HepG2 (cell line): ENCODE data around the gene DDX19B. TPM values are rescaled to one million over a fixed set of nuclear protein-coding genes. Genes with fewer than 3 reads are reported as not detected.

Experiments
- AKNA ChIP-seq: sonication (generic); formaldehyde crosslinking; IDR thresholded peaks from 2 replicates; pipeline ENCODE4 v1.4.0; 2020; ENCODE audit warnings: missing genetic modification reagents, borderline replicate concordance
- ARNTL ChIP-seq: sonication (generic); formaldehyde crosslinking; IDR thresholded peaks from 2 replicates; pipeline ENCODE4 v1.4.0; 2020; ENCODE audit warnings: mild to moderate bottlenecking, missing genetic modification reagents
- BHLHE40 ChIP-seq: IDR thresholded peaks from 2 replicates; pipeline ENCODE4 v1.6.1; 2011; ENCODE audit warnings: low read length, improper control_type of control experiment
- CBX1 ChIP-seq: IDR thresholded peaks from one replicate; pipeline ENCODE4 v1.6.1; 2016; ENCODE audit warnings: antibody characterized with exemption, low read depth
- CC2D1A ChIP-seq: sonication (generic); formaldehyde crosslinking; IDR thresholded peaks from 2 replicates; pipeline ENCODE4 v1.8.1; 2023; ENCODE audit warnings: mild to moderate bottlenecking, missing genetic modification reagents
- FIP1L1 ChIP-seq: fragments of 200-400 bp; formaldehyde crosslinking; IDR thresholded peaks from 2 replicates; pipeline ENCODE4 v1.6.1; 2018; ENCODE audit warnings: low read depth, mild to moderate bottlenecking, low read length, moderate library complexity, borderline replicate concordance; ENCODE audit not compliant: insufficient read depth
- MAZ ChIP-seq, 2 experiments: sonication (generic) in 1 of 2; formaldehyde crosslinking in 1 of 2; IDR thresholded peaks; 2 replicates each; pipeline versions ENCODE4 v1.5.0 to v1.6.1; 2012 to 2020; ENCODE audit warnings: low read depth in 2 of 2, mild to moderate bottlenecking in 2 of 2, borderline replicate concordance in 1 of 2, improper control_type of control experiment in 1 of 2, low read length in 1 of 2, missing genetic modification reagents in 1 of 2, moderate library complexity in 1 of 2
- MYPOP ChIP-seq: sonication (generic); formaldehyde crosslinking; IDR thresholded peaks from 2 replicates; pipeline ENCODE4 v1.8.1; 2023; ENCODE audit warnings: mild to moderate bottlenecking, moderate library complexity, missing genetic modification reagents
- NFIB ChIP-seq: sonication (generic); formaldehyde crosslinking; IDR thresholded peaks from 2 replicates; pipeline ENCODE4 v1.9.0; 2021; ENCODE audit warnings: missing genetic modification reagents, mild to moderate bottlenecking, borderline replicate concordance
- SP2 ChIP-seq: sonication (generic); formaldehyde crosslinking; IDR thresholded peaks from 2 replicates; pipeline ENCODE4 v1.5.1; 2020; ENCODE audit warnings: mild to moderate bottlenecking, missing genetic modification reagents
- SSRP1 ChIP-seq: IDR thresholded peaks from 2 replicates; pipeline ENCODE4 v1.6.1; 2016; ENCODE audit warnings: control low read depth
- TBX3 ChIP-seq: fragments of 450-650 bp; IDR thresholded peaks from 2 replicates; pipeline ENCODE4 v1.6.1; 2017; ENCODE audit warnings: antibody characterized with exemption, mild to moderate bottlenecking, inconsistent platforms, borderline replicate concordance
- ZNF136 ChIP-seq: sonication (generic); formaldehyde crosslinking; IDR thresholded peaks from 2 replicates; pipeline ENCODE4 v1.8.1; 2022; ENCODE audit warnings: low read depth, mild to moderate bottlenecking, moderate library complexity, missing genetic modification reagents
- ZNF263 ChIP-seq: sonication (generic); formaldehyde crosslinking; IDR thresholded peaks from 2 replicates; pipeline ENCODE4 v1.4.0; 2020; ENCODE audit warnings: missing genetic modification reagents
- ZNF296 ChIP-seq: sonication (generic); formaldehyde crosslinking; conservative IDR thresholded peaks from 2 replicates; pipeline ENCODE4 v1.5.0; 2020; ENCODE audit warnings: mild to moderate bottlenecking, missing genetic modification reagents
- ZNF326 ChIP-seq: sonication (generic); formaldehyde crosslinking; IDR thresholded peaks from 2 replicates; pipeline ENCODE4 v1.4.0; 2020; ENCODE audit warnings: missing genetic modification reagents, borderline replicate concordance
- ZNF496 ChIP-seq: sonication (generic); formaldehyde crosslinking; IDR thresholded peaks from 2 replicates; pipeline ENCODE4 v1.8.1; 2023; ENCODE audit warnings: mild to moderate bottlenecking, moderate library complexity, missing genetic modification reagents; ENCODE audit not compliant: insufficient replicate concordance
- ZNF652 ChIP-seq: IDR thresholded peaks from 2 replicates; pipeline ENCODE4 v1.6.1; 2016; ENCODE audit warnings: low read depth, borderline replicate concordance
- ZNF781 ChIP-seq: sonication (generic); formaldehyde crosslinking; IDR thresholded peaks from 2 replicates; pipeline ENCODE4 v1.5.1; 2020; ENCODE audit warnings: borderline replicate concordance, mild to moderate bottlenecking, missing genetic modification reagents; ENCODE audit errors: not compliant biosample characterization
- polyA plus RNA-seq, 8 experiments: library from polyadenylated mRNA; depleted of rRNA in 3 of 8; stranded (reverse) in 7 of 8; unstranded in 1 of 8; fragments of >200 nt; fragmentation: Illumina TruSeq in 4 of 8; extraction: Trizol in 4 of 8; gene quantifications; 2 replicates each; pipeline versions ENCODE4 v1.2.1 to v1.2.3, GENCODE V29; 2011 to 2016; ENCODE audit warnings: low read depth in 4 of 8, missing spikeins in 1 of 8, mixed read lengths in 1 of 8; ENCODE audit not compliant: insufficient read depth in 1 of 8
- total RNA-seq, 5 experiments: library from RNA; depleted of rRNA; stranded (reverse); fragments of >200 nt; fragmentation: Illumina TruSeq; extraction: Trizol; gene quantifications; 2 replicates each; pipeline ENCODE4 v1.2.3, GENCODE V29; 2016; ENCODE audit warnings: low read depth in 1 of 5
- TF ChIP-seq, protein P1 (sequence below): sonication (generic); formaldehyde crosslinking; IDR thresholded peaks from 2 replicates; pipeline ENCODE4 v1.4.0; 2020; ENCODE audit warnings: missing genetic modification reagents

The DDX19B gene
- total and polyA plus RNA-seq, 2 of the 13 experiments (the other 11 are each of a cell fraction or from before 2014, with no cell fraction given) = 36.2 to 40.0 TPM

DNA sequence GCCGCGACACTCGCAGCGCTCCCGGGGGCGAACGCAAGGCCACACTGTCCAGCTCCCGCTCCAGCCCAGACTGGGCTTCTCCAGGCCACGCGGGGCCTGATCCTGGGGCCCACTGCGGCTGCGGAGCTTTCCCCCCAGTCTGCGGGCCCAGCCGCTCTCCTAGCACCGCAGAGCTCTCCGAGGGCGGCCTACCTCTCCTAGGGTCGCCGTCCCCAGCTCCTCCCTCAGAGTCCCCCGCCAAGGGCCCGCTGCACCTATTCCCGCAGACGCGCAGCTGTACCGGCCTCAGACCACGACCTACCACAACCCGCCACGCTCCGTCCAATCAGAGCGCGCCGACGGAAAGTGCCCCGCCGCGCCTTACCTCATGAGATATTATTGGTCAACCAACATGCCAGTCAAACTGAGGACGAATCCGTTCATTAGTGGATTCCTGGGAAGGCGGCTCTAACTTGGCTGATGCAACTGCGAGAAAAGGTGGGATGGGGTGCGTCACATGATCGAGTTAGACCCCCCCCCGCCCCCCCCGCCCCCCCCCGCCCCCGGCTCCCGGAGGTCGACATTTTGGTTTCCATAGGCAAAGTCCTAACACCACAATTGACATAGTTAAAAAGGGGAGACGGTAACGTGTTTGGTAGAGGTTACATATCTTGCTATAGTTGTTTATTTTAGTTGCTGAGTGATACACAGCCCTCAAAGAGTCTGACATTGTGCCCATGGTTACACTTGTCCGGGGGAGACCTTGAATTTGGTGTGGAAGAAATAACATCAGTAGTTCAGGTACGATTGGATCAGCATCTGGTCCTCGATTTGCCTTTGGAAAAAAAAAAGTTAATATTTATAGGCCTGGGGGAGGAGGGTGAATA, 9.5 kb upstream of the DDX19B start, which contains the start of gene AARS1 (continued):
- TF ChIP-seq AKNA = peak; percentile 55; the same call in 1 of the 2 replicates
- 0 out of 2 replicates have a peak, but pooled peaks have one; percentile 43 for TF ChIP-seq CC2D1A (CRISPR knock-in tag)
- no peak for TF ChIP-seq SSRP1 (CRISPR knock-in tag)
- no peak; the same call in 1 of the 2 replicates for TF ChIP-seq FIP1L1
- peak; percentile 96 for TF ChIP-seq SP2 (CRISPR knock-in tag)
- no peak; the same call in 1 of the 2 replicates for TF ChIP-seq MYPOP (CRISPR knock-in tag)
- no peak for TF ChIP-seq ZNF496 (CRISPR knock-in tag)
- TF ChIP-seq ZNF652 = no peak
- TF ChIP-seq ZNF326 (CRISPR knock-in tag) = no peak
- no peak for TF ChIP-seq ARNTL (CRISPR knock-in tag)
- TF ChIP-seq, protein P1, sequence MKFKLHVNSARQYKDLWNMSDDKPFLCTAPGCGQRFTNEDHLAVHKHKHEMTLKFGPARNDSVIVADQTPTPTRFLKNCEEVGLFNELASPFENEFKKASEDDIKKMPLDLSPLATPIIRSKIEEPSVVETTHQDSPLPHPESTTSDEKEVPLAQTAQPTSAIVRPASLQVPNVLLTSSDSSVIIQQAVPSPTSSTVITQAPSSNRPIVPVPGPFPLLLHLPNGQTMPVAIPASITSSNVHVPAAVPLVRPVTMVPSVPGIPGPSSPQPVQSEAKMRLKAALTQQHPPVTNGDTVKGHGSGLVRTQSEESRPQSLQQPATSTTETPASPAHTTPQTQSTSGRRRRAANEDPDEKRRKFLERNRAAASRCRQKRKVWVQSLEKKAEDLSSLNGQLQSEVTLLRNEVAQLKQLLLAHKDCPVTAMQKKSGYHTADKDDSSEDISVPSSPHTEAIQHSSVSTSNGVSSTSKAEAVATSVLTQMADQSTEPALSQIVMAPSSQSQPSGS (CRISPR knock-in tag) = peak; percentile 68; the same call in 1 of the 2 replicates
- peak; percentile 47; the same call in 1 of the 2 replicates for TF ChIP-seq ZNF263 (CRISPR knock-in tag)
- TF ChIP-seq MAZ (IDR thresholded peaks at IDR 0.05; ENCODE audit: borderline replicate concordance, low read depth, low read length) = peak; percentile 87
- peak; percentile 73 for TF ChIP-seq MAZ (CRISPR knock-in tag; IDR thresholded peaks at IDR 0.05; ENCODE audit: low read depth)
- TF ChIP-seq ZNF136 (CRISPR knock-in tag) = no peak
- TF ChIP-seq TBX3 = peak; percentile 74; the same call in 1 of the 2 replicates
- peak; percentile 62; the same call in 1 of the 2 replicates for TF ChIP-seq ZNF296
- TF ChIP-seq ZNF781 (CRISPR knock-in tag) = peak; percentile 80
- TF ChIP-seq NFIB (CRISPR knock-in tag) = no peak
- TF ChIP-seq BHLHE40 = peak; percentile 25
- TF ChIP-seq CBX1 = peak; percentile 72
